Right lobe of liver (tissue), 4 donors: ENCODE data around the gene FCF1.

Experiments used
- POLR2A ChIP-seq: fragments of 450-650 bp; IDR thresholded peaks from one replicate; pipeline ENCODE4 v1.6.1; 2017; ENCODE audit warnings: antibody characterized with exemption, mild to moderate bottlenecking
- TF ChIP-seq, protein P1 (sequence below), 4 donors: fragments of 200-600 bp in 3 of 4; fragments of 450-650 bp in 1 of 4; IDR thresholded peaks; one replicate each; pipeline versions ENCODE4 v1.5.1 to v1.8.0; 2016 to 2022; ENCODE audit warnings: antibody characterized with exemption in 4 of 4, mild to moderate bottlenecking in 2 of 4
- donor health status: DM: no; HTN: no; CAD: no.
- donor health status: DM: no; HTN: no; CAD: no.
- donor health status: DM: no; HTN: yes; CAD: no.

DNA sequence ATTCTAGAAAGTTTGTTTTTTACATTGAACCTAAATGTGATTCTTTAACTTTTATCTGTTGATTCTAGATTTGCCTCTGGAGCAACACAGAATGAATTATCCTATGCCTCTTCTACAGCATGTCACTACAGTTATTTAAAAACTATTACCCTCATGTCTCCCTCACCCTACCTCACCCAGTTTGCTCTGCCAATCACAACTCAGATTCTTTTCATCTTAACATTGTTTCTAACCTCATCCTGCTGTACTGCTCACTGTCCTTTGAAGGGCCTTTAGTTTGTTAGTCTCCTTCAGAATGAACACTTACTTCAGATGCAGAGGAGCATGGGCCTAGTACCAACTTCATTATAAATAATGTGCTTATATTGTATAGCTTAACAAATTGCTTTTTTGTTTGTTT lies 71.7 kb downstream of the FCF1 start:
- TF ChIP-seq POLR2A: no peak
- TF ChIP-seq, protein P1, sequence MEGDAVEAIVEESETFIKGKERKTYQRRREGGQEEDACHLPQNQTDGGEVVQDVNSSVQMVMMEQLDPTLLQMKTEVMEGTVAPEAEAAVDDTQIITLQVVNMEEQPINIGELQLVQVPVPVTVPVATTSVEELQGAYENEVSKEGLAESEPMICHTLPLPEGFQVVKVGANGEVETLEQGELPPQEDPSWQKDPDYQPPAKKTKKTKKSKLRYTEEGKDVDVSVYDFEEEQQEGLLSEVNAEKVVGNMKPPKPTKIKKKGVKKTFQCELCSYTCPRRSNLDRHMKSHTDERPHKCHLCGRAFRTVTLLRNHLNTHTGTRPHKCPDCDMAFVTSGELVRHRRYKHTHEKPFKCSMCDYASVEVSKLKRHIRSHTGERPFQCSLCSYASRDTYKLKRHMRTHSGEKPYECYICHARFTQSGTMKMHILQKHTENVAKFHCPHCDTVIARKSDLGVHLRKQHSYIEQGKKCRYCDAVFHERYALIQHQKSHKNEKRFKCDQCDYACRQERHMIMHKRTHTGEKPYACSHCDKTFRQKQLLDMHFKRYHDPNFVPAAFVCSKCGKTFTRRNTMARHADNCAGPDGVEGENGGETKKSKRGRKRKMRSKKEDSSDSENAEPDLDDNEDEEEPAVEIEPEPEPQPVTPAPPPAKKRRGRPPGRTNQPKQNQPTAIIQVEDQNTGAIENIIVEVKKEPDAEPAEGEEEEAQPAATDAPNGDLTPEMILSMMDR (IDR thresholded peaks at IDR 0.05): no peak
